Gastroesophageal sphincter (tissue), 4 donors: Measurements from ENCODE around the gene AQP6. TPM values are rescaled to one million over a fixed set of nuclear protein-coding genes. Genes with fewer than 3 reads are reported as not detected.
A peak's percentile ranks its signal among the peaks of the same experiment; 100 is the strongest.
"Not testable (repeated sequence)": the region's sequence is repeated elsewhere in the genome, so short reads cannot be mapped to it uniquely, and the experiment has no call there.

Source experiments
- ATAC-seq: fragments of 150-250 bp; one replicate; pipeline ENCODE4 v1.9.1; 2016; ENCODE audit warnings: mild to moderate bottlenecking, moderate library complexity
- H3K27ac ChIP-seq, 4 donors: fragments of 200-600 bp; sonication (generic) in 3 of 4; 1 replicate in 3 of 4; 2 replicates in 1 of 4; pipeline ENCODE4 v1.5.1; 2016 to 2019
- H3K27me3 ChIP-seq: fragments of 200-600 bp; sonication (generic); one replicate; pipeline ENCODE4 v1.5.1; 2019
- H3K36me3 ChIP-seq, 2 donors: fragments of 200-600 bp; sonication (generic); one replicate each; pipeline ENCODE4 v1.5.1; 2019; ENCODE audit warnings: control low read depth in 1 of 2
- H3K4me1 ChIP-seq, 3 donors: fragments of 200-600 bp; sonication (generic); 1 replicate in 2 of 3; 2 replicates in 1 of 3; pipeline ENCODE4 v1.5.1; 2016 to 2019; ENCODE audit warnings: control low read depth in 2 of 3
- H3K4me3 ChIP-seq, 2 donors: fragments of 200-600 bp; sonication (generic); one replicate each; pipeline ENCODE4 v1.5.1; 2019; ENCODE audit warnings: mild to moderate bottlenecking in 1 of 2, moderate library complexity in 1 of 2
- H3K9me3 ChIP-seq, 3 donors: fragments of 200-600 bp; sonication (generic); one replicate each; pipeline ENCODE4 v1.5.1; 2017 to 2019; ENCODE audit warnings: control low read depth in 2 of 3
- CTCF ChIP-seq, 4 experiments: fragments of 200-600 bp in 2 of 4; fragments of 450-650 bp in 2 of 4; sonication (generic) in 1 of 4; IDR thresholded peaks; one replicate each; pipeline ENCODE4 v1.5.1; 2017 to 2019; ENCODE audit warnings: antibody characterized with exemption in 4 of 4, mild to moderate bottlenecking in 2 of 4, moderate library complexity in 2 of 4
- EP300 ChIP-seq: sonication (generic); formaldehyde crosslinking; IDR thresholded peaks from one replicate; pipeline ENCODE4 v1.6.1; 2017; ENCODE audit warnings: antibody characterized with exemption, mild to moderate bottlenecking
- POLR2A ChIP-seq, 2 donors: fragments of 450-650 bp; IDR thresholded peaks; one replicate each; pipeline ENCODE4 v1.6.1; 2017; ENCODE audit warnings: antibody characterized with exemption in 2 of 2, mild to moderate bottlenecking in 2 of 2, moderate library complexity in 1 of 2
- POLR2AphosphoS5 ChIP-seq: sonication (generic); formaldehyde crosslinking; IDR thresholded peaks from one replicate; pipeline ENCODE4 v1.6.1; 2017; ENCODE audit warnings: antibody characterized with exemption
- WGBS, 2 donors: methylation state at CpG; one replicate each; pipeline ENCODE4 v1.1.5; 2018; ENCODE audit warnings: low coverage in 1 of 2; 5-methylcytosine and 5-hydroxymethylcytosine counted together
- total RNA-seq, 4 donors: library from RNA; depleted of rRNA; stranded (reverse); fragments of >200 nt; gene quantifications; one replicate each; pipeline ENCODE4 v1.1.0, GENCODE V29; 2016

The AQP6 gene
- total RNA-seq, 4 donors from 2014 or later, result not detected

DNA sequence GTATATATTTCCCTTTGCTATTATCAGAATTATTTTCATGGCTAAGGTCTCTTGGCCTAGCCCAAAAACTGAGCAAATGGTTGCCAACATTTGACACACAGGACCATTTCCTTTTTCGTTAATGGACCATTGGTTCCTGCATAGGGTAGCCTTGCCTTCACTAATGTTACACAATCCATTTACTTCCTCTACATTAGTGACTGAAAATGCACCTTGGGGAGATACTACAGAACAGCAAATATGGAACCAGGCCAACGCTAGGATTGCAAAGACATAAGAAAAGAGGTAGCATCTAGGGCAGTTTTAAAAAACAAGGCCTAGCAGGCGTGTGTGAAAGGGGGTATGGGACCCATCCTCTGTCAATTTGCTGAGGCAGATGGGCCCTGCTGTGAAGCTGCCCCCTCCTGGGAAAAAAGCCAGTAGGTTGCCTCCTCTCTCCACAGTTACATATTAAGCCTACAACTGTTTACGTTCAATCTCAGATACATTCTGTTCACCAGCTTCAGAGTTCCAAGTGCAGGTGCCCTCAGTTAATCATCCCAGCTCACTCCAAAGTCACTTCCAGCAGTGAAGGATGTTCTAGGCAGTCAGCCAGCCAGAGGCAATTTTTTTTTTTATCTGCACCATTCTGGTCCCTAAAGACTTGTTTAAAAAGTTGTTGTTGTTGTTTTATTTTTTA, 15.0 kb downstream of the AQP6 start:
- Histone ChIP-seq H3K4me3 (no peak overlapping the region), H3K4me1 (peaks cover 0 to 29% (median 7%) of the 10 kb centered on the region in 3 donors), H3K27ac (peak overlapping the region in 3 of 4 donors; percentile 3 to 31 (median 27)), H3K27me3 (no peaks in the 10 kb centered on the region), H3K9me3 (no peaks in the 10 kb centered on the region), H3K36me3 (peaks cover 0 to 21% of the 10 kb centered on the region in 2 donors)
- TF ChIP-seq POLR2AphosphoS5, result peak; percentile 8
- no peak for TF ChIP-seq EP300
- TF ChIP-seq CTCF (IDR thresholded peaks at IDR 0.05), result no peak
- 60 to 62% methylated on average over 3 of the region's 4 CpGs for WGBS, 2 donors
- ATAC-seq, result no peak

GRCh38 chr12:49989400-49989799, 16.7 kb downstream of the AQP6 start:
- H3K27me3 ChIP-seq, ATAC-seq, H3K9me3 ChIP-seq, H3K27ac ChIP-seq, H3K4me3 ChIP-seq: not testable (repeated sequence)
- WGBS, 2 donors, result 85 to 100% methylated on average over 2 of the region's 2 CpGs
- Histone ChIP-seq H3K4me1 (peaks cover 0 to 19% (median 0%) of the 10 kb centered on the region in 3 donors), H3K36me3 (peaks cover 0 to 37% of the 10 kb centered on the region in 2 donors)

- H3K36me3 ChIP-seq, result peaks cover 0 to 46% of the 10 kb centered on the region in 2 donors
- no peaks in the 10 kb centered on the region for H3K27me3 ChIP-seq
- no peak overlapping the region for H3K27ac ChIP-seq
- H3K9me3 ChIP-seq, result no peaks in the 10 kb centered on the region
- H3K4me1 ChIP-seq, result peaks cover 0 to 13% (median 0%) of the 10 kb centered on the region in 3 donors
- TF ChIP-seq POLR2AphosphoS5 (no peak), EP300 (no peak), POLR2A (IDR thresholded peaks at IDR 0.05) (no peak), CTCF (IDR thresholded peaks at IDR 0.05) (no peak)
- H3K4me3 ChIP-seq, result no peak overlapping the region
- ATAC-seq, result no peak
- WGBS, 2 donors, result 78 to 83% methylated on average over 4 of the region's 4 CpGs
Measured at GRCh38 chr12:49990273-49990672, 17.5 kb downstream of the AQP6 start.

GRCh38 chr12:49998453-49998852, 25.7 kb downstream of the AQP6 start:
- WGBS, 2 donors, result 88 to 100% methylated on average over 2 of the region's 2 CpGs
- H3K4me1 ChIP-seq, result peaks cover 0 to under 1% (median 0%) of the 10 kb centered on the region in 3 donors
- H3K9me3 ChIP-seq, result no peaks in the 10 kb centered on the region
- no peaks in the 10 kb centered on the region for H3K27me3 ChIP-seq
- no peak for ATAC-seq
- H3K4me3 ChIP-seq, result no peak overlapping the region
- no peak overlapping the region for H3K27ac ChIP-seq
- H3K36me3 ChIP-seq, result peaks cover 0 to 68% of the 10 kb centered on the region in 2 donors
- TF ChIP-seq CTCF (IDR thresholded peaks at IDR 0.05) (no peak), POLR2AphosphoS5 (no peak), POLR2A (IDR thresholded peaks at IDR 0.05) (no peak), EP300 (no peak)

- WGBS, 2 donors, result 25 to 46% methylated on average over 1 to 2 of the region's 2 CpGs
- Histone ChIP-seq H3K4me1 (peaks cover 4 to 43% (median 10%) of the 10 kb centered on the region in 3 donors), H3K9me3 (no peaks in the 10 kb centered on the region), H3K27ac (peak overlapping the region in 1 of 4 donors; percentile 70), H3K36me3 (peaks cover 0 to 21% of the 10 kb centered on the region in 2 donors), H3K27me3 (no peaks in the 10 kb centered on the region), H3K4me3 (no peak overlapping the region)
- no peak for ATAC-seq
- no peak for TF ChIP-seq EP300
- TF ChIP-seq POLR2A (IDR thresholded peaks at IDR 0.05), result no peak
- TF ChIP-seq CTCF (IDR thresholded peaks at IDR 0.05), result no peak
- no peak for TF ChIP-seq POLR2AphosphoS5
Measured at GRCh38 chr12:50003595-50003994, 30.8 kb downstream of the AQP6 start.
